Subcutaneous abdominal adipose tissue (tissue), 5 donors: Measurements from ENCODE around the gene CLDN4.
"Not testable (repeated sequence)": the region's sequence is repeated elsewhere in the genome, so short reads cannot be mapped to it uniquely, and the experiment has no call there.

ENCODE experiments used
- H3K27ac ChIP-seq: one replicate; pipeline ENCODE4 v1.7.0; 2013; ENCODE audit warnings: low read depth, mild to moderate bottlenecking, inconsistent platforms, low read length, moderate library complexity
- H3K27me3 ChIP-seq, 5 donors: one replicate each; pipeline ENCODE4 v1.7.0; 2013; ENCODE audit warnings: low read length in 5 of 5, inconsistent platforms in 1 of 5; ENCODE audit not compliant: control insufficient read depth in 5 of 5, insufficient read depth in 4 of 5
- H3K36me3 ChIP-seq, 5 donors: one replicate each; pipeline ENCODE4 v1.7.0; 2013; ENCODE audit warnings: low read length in 5 of 5; ENCODE audit not compliant: control insufficient read depth in 5 of 5, insufficient read depth in 5 of 5
- H3K4me1 ChIP-seq, 5 donors: one replicate each; pipeline ENCODE4 v1.7.0; 2013; ENCODE audit warnings: low read length in 5 of 5, mild to moderate bottlenecking in 3 of 5, moderate library complexity in 1 of 5; ENCODE audit not compliant: control insufficient read depth in 5 of 5, insufficient read depth in 5 of 5
- H3K4me3 ChIP-seq, 5 donors: one replicate each; pipeline ENCODE4 v1.7.0; 2013; ENCODE audit warnings: low read length in 5 of 5, low read depth in 1 of 5
- H3K9ac ChIP-seq, 5 donors: one replicate each; pipeline ENCODE4 v1.7.0; 2013; ENCODE audit warnings: low read length in 5 of 5, mild to moderate bottlenecking in 4 of 5, moderate library complexity in 3 of 5
- H3K9me3 ChIP-seq, 5 donors: one replicate each; pipeline ENCODE4 v1.7.0; 2013; ENCODE audit warnings: low read length in 5 of 5; ENCODE audit not compliant: control insufficient read depth in 5 of 5
- donor health status: healthy.
- donor health status: healthy.
- donor health status: healthy.
- donor health status: healthy.
- donor health status: healthy.

CLDN4 gene

GRCh38 chr7:73831834-73832651, 1.2 kb downstream of the CLDN4 start:
- Histone ChIP-seq H3K4me3 (peak overlapping the region in 2 of 5 donors; percentile 4 to 16), H3K9ac (peak overlapping the region in 3 of 5 donors; percentile 1 to 62 (median 6))

GRCh38 chr7:73832806-73833205, 2.0 kb downstream of the CLDN4 start:
- H3K9ac ChIP-seq, result no peak overlapping the region
- peaks cover 0 to 2% (median 0%) of the 10 kb centered on the region in 5 donors for H3K27me3 ChIP-seq
- H3K4me1 ChIP-seq, result peaks cover 2 to 45% (median 26%) of the 10 kb centered on the region in 5 donors
- H3K4me3 ChIP-seq, result no peak overlapping the region
- no peaks in the 10 kb centered on the region for H3K9me3 ChIP-seq
- no peak overlapping the region for H3K27ac ChIP-seq
- no peaks in the 10 kb centered on the region for H3K36me3 ChIP-seq

More at GRCh38 chr7:73831834-73832651, 1.2 kb downstream of the CLDN4 start:
- Histone ChIP-seq H3K27ac (no peak overlapping the region), H3K9me3 (no peaks in the 10 kb centered on the region), H3K36me3 (no peaks in the 10 kb centered on the region), H3K4me1 (peaks cover 4 to 53% (median 31%) of the 10 kb centered on the region in 5 donors), H3K27me3 (peaks cover 0 to 2% (median 0%) of the 10 kb centered on the region in 5 donors)

GRCh38 chr7:73833251-73833919, 2.6 kb downstream of the CLDN4 start:
- Histone ChIP-seq H3K4me1 (peaks cover 2 to 40% (median 21%) of the 10 kb centered on the region in 5 donors), H3K9me3 (no peaks in the 10 kb centered on the region), H3K27ac (no peak overlapping the region), H3K36me3 (no peaks in the 10 kb centered on the region), H3K9ac (no peak overlapping the region), H3K27me3 (peaks cover 0 to 3% (median 0%) of the 10 kb centered on the region in 5 donors), H3K4me3 (no peak overlapping the region)

- no peaks in the 10 kb centered on the region for H3K9me3 ChIP-seq
- no peaks in the 10 kb centered on the region for H3K36me3 ChIP-seq
- peaks cover 2 to 30% (median 16%) of the 10 kb centered on the region in 5 donors for H3K4me1 ChIP-seq
- no peak overlapping the region for H3K27ac ChIP-seq
- peaks cover 0 to 4% (median 0%) of the 10 kb centered on the region in 5 donors for H3K27me3 ChIP-seq
- no peak overlapping the region for H3K9ac ChIP-seq
- no peak overlapping the region for H3K4me3 ChIP-seq
These were observed 3.9 kb downstream of the CLDN4 start for GRCh38 chr7:73834626-73835191.

GRCh38 chr7:73837167-73837566, 6.4 kb downstream of the CLDN4 start:
- not testable (repeated sequence) for H3K36me3 ChIP-seq, H3K9me3 ChIP-seq, H3K27ac ChIP-seq, H3K4me3 ChIP-seq, H3K27me3 ChIP-seq, H3K9ac ChIP-seq
- peaks cover 0 to 25% (median 14%) of the 10 kb centered on the region in 5 donors for H3K4me1 ChIP-seq

- Histone ChIP-seq H3K9ac (no peak overlapping the region), H3K4me3 (no peak overlapping the region), H3K27ac (no peak overlapping the region), H3K4me1 (peaks cover 0 to 23% (median 18%) of the 10 kb centered on the region in 5 donors), H3K9me3 (no peaks in the 10 kb centered on the region), H3K36me3 (no peaks in the 10 kb centered on the region), H3K27me3 (peaks cover 0 to 4% (median 0%) of the 10 kb centered on the region in 5 donors)
These were observed 7.8 kb downstream of the CLDN4 start for GRCh38 chr7:73838642-73839041.

- H3K9me3 ChIP-seq, result no peaks in the 10 kb centered on the region
- no peak overlapping the region for H3K4me3 ChIP-seq
- peaks cover 0 to 28% (median 23%) of the 10 kb centered on the region in 5 donors for H3K4me1 ChIP-seq
- H3K27ac ChIP-seq, result no peak overlapping the region
- no peaks in the 10 kb centered on the region for H3K36me3 ChIP-seq
- H3K9ac ChIP-seq, result no peak overlapping the region
- peaks cover 0 to 4% (median 0%) of the 10 kb centered on the region in 5 donors for H3K27me3 ChIP-seq
These were observed 8.5 kb downstream of the CLDN4 start for GRCh38 chr7:73839290-73839689.

- peaks cover 0 to 32% (median 23%) of the 10 kb centered on the region in 5 donors for H3K4me1 ChIP-seq
- no peak overlapping the region for H3K9ac ChIP-seq
- H3K9me3 ChIP-seq, result no peaks in the 10 kb centered on the region
- no peak overlapping the region for H3K27ac ChIP-seq
- no peak overlapping the region for H3K4me3 ChIP-seq
- no peaks in the 10 kb centered on the region for H3K36me3 ChIP-seq
- peaks cover 0 to 4% (median 0%) of the 10 kb centered on the region in 5 donors for H3K27me3 ChIP-seq
These were observed 9.2 kb downstream of the CLDN4 start for GRCh38 chr7:73839743-73840714.

GRCh38 chr7:73840715-73841379, 10.1 kb downstream of the CLDN4 start:
- no peak overlapping the region for H3K4me3 ChIP-seq
- H3K9me3 ChIP-seq, result no peaks in the 10 kb centered on the region
- H3K4me1 ChIP-seq, result peaks cover 0 to 35% (median 23%) of the 10 kb centered on the region in 5 donors
- H3K9ac ChIP-seq, result no peak overlapping the region
- no peaks in the 10 kb centered on the region for H3K36me3 ChIP-seq
- peaks cover 0 to 4% (median 0%) of the 10 kb centered on the region in 5 donors for H3K27me3 ChIP-seq
- no peak overlapping the region for H3K27ac ChIP-seq
